ENCODE measurements around the gene OPCML. TPM values are rescaled to one million over a fixed set of nuclear protein-coding genes. Genes with fewer than 3 reads are reported as not detected.

OPCML gene
- total and polyA plus RNA-seq, 2 donors from 2014 or later, result 0.77 to 1.1 TPM

- Histone ChIP-seq H3K36me3 (ENCODE audit: control insufficient read depth in 2 of 3, insufficient read depth in 3 of 3, low read length in 3 of 3) (no peaks in the 10 kb centered on the region), H3K27me3 (ENCODE audit: control insufficient read depth, insufficient read depth, low read length) (no peaks in the 10 kb centered on the region), H3K4me3 (ENCODE audit: low read length in 3 of 3) (no peak overlapping the region), H3K27ac (ENCODE audit: low read depth in 2 of 2, low read length in 2 of 2) (no peak overlapping the region), H3K4me1 (ENCODE audit: control insufficient read depth in 2 of 3, insufficient read depth in 2 of 3, low read depth in 1 of 3, low read length in 3 of 3) (no peaks in the 10 kb centered on the region), H3K9ac (ENCODE audit: low read length in 3 of 3) (no peak overlapping the region), H3K9me3 (ENCODE audit: control insufficient read depth in 2 of 3, insufficient read depth in 1 of 3, low read length in 3 of 3) (no peaks in the 10 kb centered on the region)
- DNase-seq (no peak), FAIRE-seq (no peak)
- no peak for TF ChIP-seq CTCF (IDR thresholded peaks at IDR 0.05; ENCODE audit: borderline replicate concordance, extremely low read depth, insufficient read depth)
- intact Hi-C loops (cut with DNase I), result no loop called here
Observed at GRCh38 chr11:132639403-132639802, 892.9 kb downstream of the OPCML start.

- Histone ChIP-seq H3K9me3 (ENCODE audit: control insufficient read depth in 2 of 3, insufficient read depth in 1 of 3, low read length in 3 of 3) (no peaks in the 10 kb centered on the region), H3K9ac (ENCODE audit: low read length in 3 of 3) (no peak overlapping the region), H3K27ac (ENCODE audit: low read depth in 2 of 2, low read length in 2 of 2) (no peak overlapping the region), H3K27me3 (ENCODE audit: control insufficient read depth, insufficient read depth, low read length) (no peaks in the 10 kb centered on the region), H3K4me1 (ENCODE audit: control insufficient read depth in 2 of 3, insufficient read depth in 2 of 3, low read depth in 1 of 3, low read length in 3 of 3) (no peaks in the 10 kb centered on the region), H3K4me3 (ENCODE audit: low read length in 3 of 3) (no peak overlapping the region), H3K36me3 (ENCODE audit: control insufficient read depth in 2 of 3, insufficient read depth in 3 of 3, low read length in 3 of 3) (no peaks in the 10 kb centered on the region)
- intact Hi-C loops (cut with DNase I), result no loop called here
- no peak for TF ChIP-seq CTCF (IDR thresholded peaks at IDR 0.05; ENCODE audit: borderline replicate concordance, extremely low read depth, insufficient read depth)
- no peak for DNase-seq
- FAIRE-seq, result no peak
Observed at GRCh38 chr11:132638423-132638822, 893.9 kb downstream of the OPCML start.

GRCh38 chr11:132636523-132636922 lies 895.8 kb downstream of the OPCML start:
- intact Hi-C loops (cut with DNase I), result no loop called here
- no peaks in the 10 kb centered on the region for H3K9me3 ChIP-seq (ENCODE audit: control insufficient read depth in 2 of 3, insufficient read depth in 1 of 3, low read length in 3 of 3)
- H3K27ac ChIP-seq (ENCODE audit: low read depth in 2 of 2, low read length in 2 of 2), result no peak overlapping the region
- DNase-seq (no peak), FAIRE-seq (no peak)
- no peak overlapping the region for H3K4me3 ChIP-seq (ENCODE audit: low read length in 3 of 3)
- H3K9ac ChIP-seq (ENCODE audit: low read length in 3 of 3), result no peak overlapping the region
- TF ChIP-seq CTCF (IDR thresholded peaks at IDR 0.05; ENCODE audit: borderline replicate concordance, extremely low read depth, insufficient read depth), result no peak
- H3K27me3 ChIP-seq (ENCODE audit: control insufficient read depth, insufficient read depth, low read length), result no peaks in the 10 kb centered on the region
- H3K36me3 ChIP-seq (ENCODE audit: control insufficient read depth in 2 of 3, insufficient read depth in 3 of 3, low read length in 3 of 3), result no peaks in the 10 kb centered on the region
- H3K4me1 ChIP-seq (ENCODE audit: control insufficient read depth in 2 of 3, insufficient read depth in 2 of 3, low read depth in 1 of 3, low read length in 3 of 3), result no peaks in the 10 kb centered on the region

- no peak overlapping the region for H3K4me3 ChIP-seq (ENCODE audit: low read length in 3 of 3)
- H3K9me3 ChIP-seq (ENCODE audit: control insufficient read depth in 2 of 3, insufficient read depth in 1 of 3, low read length in 3 of 3), result no peaks in the 10 kb centered on the region
- no peak overlapping the region for H3K9ac ChIP-seq (ENCODE audit: low read length in 3 of 3)
- TF ChIP-seq CTCF (IDR thresholded peaks at IDR 0.05; ENCODE audit: borderline replicate concordance, extremely low read depth, insufficient read depth), result no peak
- H3K36me3 ChIP-seq (ENCODE audit: control insufficient read depth in 2 of 3, insufficient read depth in 3 of 3, low read length in 3 of 3), result no peaks in the 10 kb centered on the region
- H3K4me1 ChIP-seq (ENCODE audit: control insufficient read depth in 2 of 3, insufficient read depth in 2 of 3, low read depth in 1 of 3, low read length in 3 of 3), result no peaks in the 10 kb centered on the region
- H3K27ac ChIP-seq (ENCODE audit: low read depth in 2 of 2, low read length in 2 of 2), result no peak overlapping the region
- no peak for FAIRE-seq
- intact Hi-C loops (cut with DNase I), result no loop called here
- H3K27me3 ChIP-seq (ENCODE audit: control insufficient read depth, insufficient read depth, low read length), result no peaks in the 10 kb centered on the region
- DNase-seq, result peak in 1 of 5 donors; percentile 35
Observed at GRCh38 chr11:132632641-132633124, 899.6 kb downstream of the OPCML start.

All from kidney (tissue), 14 donors.